ENCODE data around the gene UBL4B.

UBL4B gene

DNA sequence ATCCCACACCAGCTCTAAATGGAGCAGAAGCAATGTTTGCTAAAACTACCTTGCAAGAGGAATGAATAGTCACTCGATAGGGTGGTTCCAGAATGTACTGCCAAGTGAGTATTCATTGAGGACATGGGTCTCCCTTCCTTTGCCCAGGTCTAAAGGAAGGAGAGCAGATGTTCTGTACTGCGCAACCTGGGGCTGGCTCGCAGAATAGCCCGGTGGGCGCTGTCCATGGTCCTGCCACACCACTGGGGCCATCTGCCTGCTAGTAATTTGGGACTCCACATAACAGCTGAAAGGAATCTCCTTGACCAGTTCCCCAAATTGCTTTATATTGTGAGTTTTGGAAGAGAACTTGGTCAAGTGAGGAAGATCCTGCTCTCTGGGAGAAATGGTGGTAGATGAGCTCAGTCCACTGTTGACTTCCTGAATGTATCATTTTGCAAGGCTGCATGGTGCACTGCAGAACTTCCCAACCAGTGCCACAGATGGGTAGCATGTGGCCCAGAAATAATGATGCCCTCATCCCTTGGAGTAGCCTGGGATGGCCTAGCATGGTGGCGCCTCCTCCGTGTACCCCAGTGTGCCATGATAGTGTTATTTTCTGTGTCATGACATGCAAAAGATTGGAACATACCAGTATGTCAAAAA lies 43.8 kb downstream of the UBL4B start:
- DNase-seq (ENCODE audit: low spot score) = no peak

DNA sequence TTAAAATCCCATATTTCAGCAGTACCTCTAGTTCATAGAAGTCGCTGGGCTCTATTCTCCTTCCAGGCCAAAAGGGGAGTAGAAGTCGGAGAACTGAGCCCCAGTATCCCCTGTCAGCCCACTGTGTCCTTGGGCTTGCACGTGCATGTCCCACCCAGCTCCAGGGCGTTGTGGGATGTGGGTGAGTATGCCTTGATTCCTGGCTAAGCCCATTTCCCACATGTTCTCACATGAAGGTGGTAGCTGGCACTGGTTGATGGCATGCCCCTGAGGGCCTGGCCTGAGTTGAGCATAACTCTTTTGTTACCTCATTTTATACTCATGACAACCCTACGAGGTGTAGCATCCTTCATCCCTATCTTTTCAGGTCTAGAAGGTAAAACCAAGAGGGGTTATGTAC lies 46.0 kb downstream of the UBL4B start:
- no peak for DNase-seq (ENCODE audit: low spot score)

DNA sequence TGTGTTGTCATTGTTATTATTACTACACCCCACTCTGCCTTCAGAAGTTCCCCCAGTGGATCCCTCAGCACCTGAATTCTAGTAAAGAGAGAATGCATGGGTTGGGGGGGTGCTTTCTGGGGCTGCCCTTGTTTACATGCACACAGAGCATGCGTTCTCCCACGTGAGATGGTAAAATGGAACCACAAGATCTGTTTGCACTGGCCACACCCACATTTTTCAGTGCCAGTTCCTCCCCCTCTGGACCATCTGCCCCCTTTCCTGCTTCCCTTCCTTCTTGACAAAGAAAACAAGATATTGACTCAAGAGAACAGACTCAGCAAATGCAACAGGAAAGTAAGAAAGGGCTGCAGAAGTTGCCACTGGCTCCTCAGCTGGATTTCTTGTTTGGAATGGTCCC lies 46.9 kb downstream of the UBL4B start:
- DNase-seq (ENCODE audit: low spot score) = no peak

DNA sequence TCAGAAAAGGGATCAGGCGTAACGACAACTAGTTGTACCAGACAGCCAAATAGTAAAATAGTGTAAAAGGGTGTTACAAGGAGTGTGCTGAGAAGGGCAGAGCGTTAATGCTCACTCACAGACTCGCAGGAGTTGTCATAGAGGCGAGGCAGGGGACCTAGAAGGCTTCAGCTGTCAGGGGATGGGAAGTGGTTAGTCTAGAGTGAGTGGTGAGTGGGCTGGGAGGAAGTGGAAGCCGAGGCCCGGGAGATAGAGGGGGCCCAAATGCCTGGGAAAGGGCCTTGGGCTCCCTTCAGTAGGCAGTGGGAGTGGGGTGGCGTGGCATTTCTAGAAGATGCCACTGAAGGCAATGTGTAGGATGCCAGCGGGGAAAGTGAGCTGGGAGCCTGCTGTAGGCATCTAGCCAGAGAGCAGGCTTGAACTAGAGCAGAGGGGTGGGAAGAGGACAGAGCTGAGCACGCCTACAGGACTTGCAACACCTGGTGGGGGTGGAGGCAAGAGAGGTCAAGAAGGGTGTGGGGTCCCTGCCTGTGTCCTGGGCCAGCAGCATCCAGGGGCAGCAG lies 48.4 kb downstream of the UBL4B start:
- no peak for DNase-seq (ENCODE audit: low spot score)

DNA sequence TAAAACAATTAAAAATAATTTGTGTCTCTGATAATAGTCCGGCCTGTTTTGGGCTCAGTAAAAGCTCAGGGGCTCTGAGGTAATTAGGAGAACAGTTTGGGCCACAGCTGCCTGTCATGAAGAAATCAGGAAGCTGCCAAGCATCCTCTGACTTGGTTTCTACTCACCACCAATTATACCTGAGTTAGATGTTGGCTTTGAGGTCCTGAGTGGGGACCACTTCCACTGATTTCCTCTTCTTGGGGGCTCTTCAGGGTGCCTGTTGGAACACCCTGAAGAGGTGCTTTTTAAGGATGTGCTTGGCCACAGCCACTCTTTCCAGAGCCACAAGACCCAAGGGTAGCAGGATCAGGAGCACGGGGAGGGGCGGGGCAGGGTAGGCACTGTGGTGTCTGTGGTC lies 48.9 kb downstream of the UBL4B start:
- DNase-seq (ENCODE audit: low spot score) = no peak

DNA sequence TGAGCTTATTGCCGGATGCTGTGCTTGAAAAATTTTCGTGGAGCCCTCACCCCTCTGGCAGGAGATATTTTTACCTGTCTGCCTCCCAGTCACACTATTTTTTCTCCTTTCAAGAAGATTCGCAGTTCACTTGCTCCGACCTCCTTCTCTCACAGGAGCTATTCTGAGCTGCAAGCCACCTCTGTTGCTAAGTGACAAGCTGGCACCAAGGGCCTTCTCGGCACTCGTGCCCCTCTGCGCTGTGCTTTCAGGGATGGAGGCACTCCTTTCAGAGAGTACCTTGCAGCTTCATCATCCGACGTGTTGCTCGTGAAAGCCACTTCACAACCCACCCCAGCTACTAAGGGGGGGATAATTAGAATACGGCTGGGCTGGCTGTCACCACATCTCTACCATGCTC lies 49.6 kb downstream of the UBL4B start:
- no peak for DNase-seq (ENCODE audit: low spot score)

All from D341Med (cell line).